ENCODE data around the gene UBAP1L.

GRCh38 chr15:65097651-65098263 lies 17.2 kb downstream of the UBAP1L start:
- no peak for TF ChIP-seq CTCF (IDR thresholded peaks at IDR 0.05; ENCODE audit: poor library complexity)
- no peak for TF ChIP-seq EZH2phosphoT487 (IDR thresholded peaks at IDR 0.05; ENCODE audit: low read depth, severe bottlenecking, unreplicated experiment)

Measured in hepatocyte (in vitro differentiated cells).